ENCODE data around the gene OR6B3.

OR6B3 gene

DNA sequence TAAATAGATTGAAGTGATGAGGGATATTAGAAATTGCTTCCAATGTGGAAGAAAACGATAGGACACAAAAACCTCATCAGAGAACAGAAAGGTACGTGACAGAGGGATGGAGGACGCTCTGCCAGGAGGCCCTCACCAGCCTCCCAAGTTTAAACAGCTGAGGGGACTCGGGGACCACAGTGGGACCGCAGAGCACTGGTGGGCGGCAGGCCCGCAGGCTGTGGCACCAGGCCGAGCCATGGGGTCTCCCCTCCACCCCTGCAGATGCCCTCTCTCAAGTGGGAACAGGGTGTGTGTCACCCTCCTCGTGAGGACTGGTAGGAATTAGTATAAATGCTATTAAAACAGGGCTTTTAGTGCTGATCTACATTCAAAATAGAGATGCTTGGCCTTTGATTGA lies 39.0 kb downstream of the OR6B3 start:
- TF ChIP-seq, protein P1, sequence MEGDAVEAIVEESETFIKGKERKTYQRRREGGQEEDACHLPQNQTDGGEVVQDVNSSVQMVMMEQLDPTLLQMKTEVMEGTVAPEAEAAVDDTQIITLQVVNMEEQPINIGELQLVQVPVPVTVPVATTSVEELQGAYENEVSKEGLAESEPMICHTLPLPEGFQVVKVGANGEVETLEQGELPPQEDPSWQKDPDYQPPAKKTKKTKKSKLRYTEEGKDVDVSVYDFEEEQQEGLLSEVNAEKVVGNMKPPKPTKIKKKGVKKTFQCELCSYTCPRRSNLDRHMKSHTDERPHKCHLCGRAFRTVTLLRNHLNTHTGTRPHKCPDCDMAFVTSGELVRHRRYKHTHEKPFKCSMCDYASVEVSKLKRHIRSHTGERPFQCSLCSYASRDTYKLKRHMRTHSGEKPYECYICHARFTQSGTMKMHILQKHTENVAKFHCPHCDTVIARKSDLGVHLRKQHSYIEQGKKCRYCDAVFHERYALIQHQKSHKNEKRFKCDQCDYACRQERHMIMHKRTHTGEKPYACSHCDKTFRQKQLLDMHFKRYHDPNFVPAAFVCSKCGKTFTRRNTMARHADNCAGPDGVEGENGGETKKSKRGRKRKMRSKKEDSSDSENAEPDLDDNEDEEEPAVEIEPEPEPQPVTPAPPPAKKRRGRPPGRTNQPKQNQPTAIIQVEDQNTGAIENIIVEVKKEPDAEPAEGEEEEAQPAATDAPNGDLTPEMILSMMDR (IDR thresholded peaks at IDR 0.05; ENCODE audit: insufficient read depth, low read depth, low read length, missing control alignments), result no peak
- H3K4me3 ChIP-seq (ENCODE audit: low read length), result no peak overlapping the region
- DNase-seq (ENCODE audit: low read depth), result no peak

DNA sequence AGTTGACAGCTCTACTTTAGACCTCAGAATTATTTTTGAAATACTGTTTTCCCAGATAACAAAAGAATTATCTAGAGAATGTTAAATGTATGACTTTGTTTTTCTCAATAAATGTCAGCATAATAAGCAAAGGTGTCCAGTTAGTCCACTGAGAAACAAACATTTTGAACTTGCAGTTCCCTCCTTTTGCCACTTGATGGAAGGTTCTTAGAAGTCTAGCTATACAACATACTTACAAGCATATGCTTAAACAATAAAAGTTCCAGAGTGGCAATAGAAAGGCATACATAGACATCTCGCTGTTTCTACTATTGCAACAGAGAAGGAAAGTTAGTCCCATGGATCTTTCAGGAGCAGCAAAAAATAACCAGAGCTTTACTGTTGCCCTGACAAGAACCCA lies 40.0 kb downstream of the OR6B3 start:
- peak; percentile 37 for DNase-seq (ENCODE audit: low read depth)
- TF ChIP-seq, protein P1 (IDR thresholded peaks at IDR 0.05; ENCODE audit: insufficient read depth, low read depth, low read length, missing control alignments), result peak; percentile 39
- H3K4me3 ChIP-seq (ENCODE audit: low read length), result no peak overlapping the region

DNA sequence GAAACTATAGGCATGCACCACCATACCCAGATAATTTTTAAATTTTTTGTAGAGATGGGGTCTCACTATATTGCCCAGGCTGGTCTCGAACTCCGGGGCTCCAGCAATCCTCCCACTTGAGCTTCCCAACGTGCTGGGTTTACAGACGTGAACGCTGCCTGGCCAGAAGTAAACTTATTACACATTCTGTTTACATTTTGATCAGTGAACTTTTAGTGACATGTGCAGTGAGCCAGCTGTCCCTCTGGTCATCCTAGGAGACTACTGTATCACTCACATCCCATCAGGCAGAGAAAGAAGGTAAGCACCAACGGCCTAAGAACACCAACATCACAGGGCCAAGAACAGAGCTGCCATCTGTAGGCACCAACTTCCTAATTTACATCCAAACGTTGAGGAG lies 50.3 kb downstream of the OR6B3 start:
- TF ChIP-seq, protein P1 (IDR thresholded peaks at IDR 0.05; ENCODE audit: insufficient read depth, low read depth, low read length, missing control alignments), result no peak
- no peak overlapping the region for H3K4me3 ChIP-seq (ENCODE audit: low read length)
- DNase-seq (ENCODE audit: low read depth), result no peak

DNA sequence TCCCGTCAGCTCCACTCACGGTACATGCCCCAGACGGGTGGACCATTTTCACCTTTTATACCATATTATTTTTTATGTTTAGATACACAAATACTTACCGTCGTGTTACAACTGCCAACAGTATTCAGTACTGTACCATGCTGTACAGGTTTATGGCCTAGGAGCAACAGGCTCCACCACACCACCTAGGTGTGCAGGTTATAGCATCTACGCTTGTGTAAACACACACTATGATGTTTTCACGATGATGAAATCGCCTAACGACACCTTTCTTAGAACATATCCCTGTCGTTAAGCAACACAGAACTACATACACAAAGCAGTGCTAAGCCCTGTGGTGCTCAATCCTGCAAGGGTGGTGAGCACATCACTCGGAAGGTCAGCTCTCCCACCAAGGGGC lies 52.6 kb downstream of the OR6B3 start:
- TF ChIP-seq, protein P1 (IDR thresholded peaks at IDR 0.05; ENCODE audit: insufficient read depth, low read depth, low read length, missing control alignments), result no peak
- no peak for DNase-seq (ENCODE audit: low read depth)
- H3K4me3 ChIP-seq (ENCODE audit: low read length), result no peak overlapping the region

DNA sequence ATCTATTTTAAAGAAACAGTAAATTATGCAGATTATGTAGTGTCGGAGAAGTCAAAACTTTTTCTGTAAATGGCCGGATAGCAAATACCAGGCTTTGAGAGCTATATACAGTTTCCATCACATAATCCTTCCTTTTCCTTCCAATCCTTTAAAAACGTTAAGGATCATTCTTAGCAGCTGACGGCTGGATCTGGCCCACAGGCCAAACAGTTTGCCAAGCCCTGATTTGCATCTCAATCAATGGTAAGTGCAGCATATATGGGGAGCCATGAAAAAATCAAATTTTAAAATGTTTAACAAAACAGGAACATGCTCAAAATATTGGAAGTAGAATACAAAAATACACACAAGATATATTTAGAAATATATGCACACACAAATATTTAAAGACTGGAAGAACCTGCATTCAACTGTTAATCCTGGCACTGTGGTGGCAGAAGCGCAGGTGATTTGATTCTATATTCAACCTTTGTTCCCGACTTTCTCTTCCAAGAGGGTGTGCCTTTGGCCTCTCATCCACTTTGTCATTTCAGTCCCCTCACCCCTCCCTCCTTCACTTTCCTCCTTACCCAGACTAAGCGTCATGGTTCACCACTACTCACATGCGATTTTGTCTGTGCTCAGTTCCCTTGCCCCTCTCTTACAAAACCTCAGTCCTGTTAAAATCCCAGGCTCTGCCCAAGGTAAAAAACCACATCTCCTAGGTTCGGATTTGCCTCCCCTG lies 55.5 kb downstream of the OR6B3 start:
- no peak for DNase-seq (ENCODE audit: low read depth)
- TF ChIP-seq, protein P1 (IDR thresholded peaks at IDR 0.05; ENCODE audit: insufficient read depth, low read depth, low read length, missing control alignments), result no peak
- no peak overlapping the region for H3K4me3 ChIP-seq (ENCODE audit: low read length)
